ENCODE results near the gene TJP3.
A peak's percentile ranks its signal among the peaks of the same experiment; 100 is the strongest.

Gene TJP3

DNA sequence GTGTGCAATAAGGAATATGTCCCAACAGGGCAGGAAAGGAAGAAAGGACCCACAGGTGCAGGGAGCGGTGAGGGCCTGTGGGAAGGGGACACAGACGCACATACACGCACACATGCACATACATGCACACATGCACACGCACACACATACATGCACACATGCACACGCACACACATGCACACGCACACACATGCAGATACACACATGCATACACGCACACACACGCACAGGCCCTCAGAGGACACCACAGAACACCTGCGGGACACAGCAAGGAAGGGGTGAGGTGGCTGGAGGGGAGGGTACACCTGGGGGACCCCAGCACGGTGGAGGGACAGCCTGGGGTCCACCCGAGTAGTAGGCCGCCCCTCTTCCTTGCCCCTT lies 20.8 kb upstream of the TJP3 start:
- TF ChIP-seq, protein P1, sequence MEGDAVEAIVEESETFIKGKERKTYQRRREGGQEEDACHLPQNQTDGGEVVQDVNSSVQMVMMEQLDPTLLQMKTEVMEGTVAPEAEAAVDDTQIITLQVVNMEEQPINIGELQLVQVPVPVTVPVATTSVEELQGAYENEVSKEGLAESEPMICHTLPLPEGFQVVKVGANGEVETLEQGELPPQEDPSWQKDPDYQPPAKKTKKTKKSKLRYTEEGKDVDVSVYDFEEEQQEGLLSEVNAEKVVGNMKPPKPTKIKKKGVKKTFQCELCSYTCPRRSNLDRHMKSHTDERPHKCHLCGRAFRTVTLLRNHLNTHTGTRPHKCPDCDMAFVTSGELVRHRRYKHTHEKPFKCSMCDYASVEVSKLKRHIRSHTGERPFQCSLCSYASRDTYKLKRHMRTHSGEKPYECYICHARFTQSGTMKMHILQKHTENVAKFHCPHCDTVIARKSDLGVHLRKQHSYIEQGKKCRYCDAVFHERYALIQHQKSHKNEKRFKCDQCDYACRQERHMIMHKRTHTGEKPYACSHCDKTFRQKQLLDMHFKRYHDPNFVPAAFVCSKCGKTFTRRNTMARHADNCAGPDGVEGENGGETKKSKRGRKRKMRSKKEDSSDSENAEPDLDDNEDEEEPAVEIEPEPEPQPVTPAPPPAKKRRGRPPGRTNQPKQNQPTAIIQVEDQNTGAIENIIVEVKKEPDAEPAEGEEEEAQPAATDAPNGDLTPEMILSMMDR (IDR thresholded peaks at IDR 0.05; ENCODE audit: borderline replicate concordance, insufficient read depth, low read depth, low read length): no peak
- H3K4me3 ChIP-seq (ENCODE audit: low read depth, low read length): peak overlapping the region; percentile 57

DNA sequence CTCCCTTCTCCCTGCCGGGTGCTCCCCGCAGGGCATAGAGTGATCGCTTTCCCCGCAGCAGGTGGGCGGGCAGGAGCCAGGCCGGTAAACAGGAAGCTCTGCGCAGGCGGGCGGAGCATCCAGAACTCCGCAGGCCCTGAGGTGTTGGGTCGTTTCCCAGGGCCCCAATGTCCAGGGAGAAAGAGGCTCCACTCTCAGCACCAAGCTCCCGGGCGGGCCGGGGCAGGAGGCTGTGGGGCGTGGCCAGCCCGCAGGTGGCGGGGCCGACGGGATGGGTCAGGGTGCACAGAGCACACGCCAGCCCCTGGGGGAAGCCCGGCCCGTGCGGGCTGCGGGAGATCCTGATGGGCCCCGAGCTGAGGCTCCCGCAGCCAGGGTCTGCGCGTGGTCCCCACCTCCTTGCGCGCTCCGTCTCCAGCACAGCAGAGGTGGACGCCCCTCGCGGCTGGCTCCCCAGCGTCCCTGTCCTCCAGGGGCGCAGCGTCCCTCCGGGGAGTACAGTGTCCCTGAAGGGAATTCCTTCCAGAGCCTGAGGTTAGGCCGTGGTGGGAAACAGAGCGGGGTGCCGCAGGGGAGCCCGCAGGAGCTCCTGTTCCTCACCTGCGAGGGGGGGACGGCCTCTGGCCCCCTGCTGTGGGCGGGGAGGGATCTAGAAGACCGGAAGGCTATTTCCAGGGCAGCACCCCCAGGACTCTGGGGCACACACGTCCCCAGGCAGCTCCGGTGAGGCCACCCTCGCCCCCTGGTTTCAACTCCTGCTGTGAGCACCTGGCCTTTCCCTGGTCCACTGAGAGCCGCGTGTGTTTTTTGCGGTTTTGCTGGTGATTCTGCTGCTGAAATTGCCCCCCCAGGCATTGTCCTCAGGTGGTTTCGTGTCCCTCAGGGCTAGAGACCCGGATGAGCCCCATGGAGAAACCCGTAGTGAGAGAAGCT lies 20.1 kb upstream of the TJP3 start:
- peak overlapping the region; percentile 57 for H3K4me3 ChIP-seq (ENCODE audit: low read depth, low read length)

DNA sequence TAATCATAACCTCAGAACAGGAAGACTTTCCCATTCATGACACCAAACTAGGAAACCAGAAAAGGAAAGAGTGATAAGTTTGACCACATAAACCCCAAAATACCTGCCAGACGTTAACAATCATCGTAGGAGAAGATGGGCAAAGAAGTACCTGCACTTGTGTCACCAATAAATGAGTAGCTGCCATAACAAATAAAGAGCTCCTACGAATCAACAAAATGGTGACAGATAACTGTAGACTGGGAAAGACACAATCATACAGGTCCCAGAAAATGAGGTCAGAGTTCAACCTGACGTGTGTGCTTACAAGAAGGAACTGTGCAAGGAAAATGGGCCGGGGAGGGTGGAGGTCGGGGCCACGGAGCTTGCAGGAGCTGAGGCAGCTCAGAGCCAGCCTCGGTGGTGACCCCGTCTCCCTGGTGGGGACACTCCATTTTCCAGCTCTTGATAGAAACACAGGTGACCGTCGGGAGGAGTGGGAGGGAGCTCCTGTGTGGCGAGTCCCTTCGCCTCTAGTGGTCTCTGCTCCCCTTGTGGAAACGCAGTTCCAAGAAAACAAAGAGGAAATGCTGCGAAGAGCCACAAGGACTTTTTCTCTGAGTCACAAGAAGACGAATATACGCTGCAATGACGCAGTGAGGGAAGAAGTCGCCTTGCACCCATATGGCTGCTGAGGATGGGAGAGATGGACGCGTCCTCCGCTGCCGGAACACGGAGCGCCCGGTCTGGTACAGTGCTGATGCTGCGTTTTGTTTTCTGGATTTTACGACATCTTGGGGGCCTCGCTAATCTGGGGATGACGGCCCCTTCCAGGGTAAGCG lies 17.4 kb upstream of the TJP3 start:
- no peak overlapping the region for H3K4me3 ChIP-seq (ENCODE audit: low read depth, low read length)
- TF ChIP-seq, protein P1 (IDR thresholded peaks at IDR 0.05; ENCODE audit: borderline replicate concordance, insufficient read depth, low read depth, low read length): no peak

More for the DNA sequence above, 20.1 kb upstream of the TJP3 start:
- TF ChIP-seq, protein P1 (IDR thresholded peaks at IDR 0.05; ENCODE audit: borderline replicate concordance, insufficient read depth, low read depth, low read length): peak; percentile 10; the same call in 1 of the 2 replicates

DNA sequence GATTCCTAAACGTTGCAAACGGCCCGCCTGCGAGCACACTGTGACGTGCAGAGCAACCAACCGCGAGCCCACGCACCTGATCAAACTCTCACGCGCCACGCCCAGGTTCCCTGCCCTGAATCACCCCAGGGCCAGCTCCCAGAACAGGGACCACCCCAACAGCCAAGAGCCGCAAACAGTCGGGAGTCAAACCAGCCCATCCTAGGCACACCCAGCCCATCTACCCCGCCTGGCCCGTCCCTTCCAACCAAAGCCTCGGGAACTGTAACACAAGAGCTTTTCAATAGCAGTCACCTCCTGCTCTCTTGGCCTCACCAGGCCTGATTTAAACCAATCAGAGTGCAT lies 16.8 kb upstream of the TJP3 start:
- TF ChIP-seq, protein P1 (IDR thresholded peaks at IDR 0.05; ENCODE audit: borderline replicate concordance, insufficient read depth, low read depth, low read length): no peak
- no peak overlapping the region for H3K4me3 ChIP-seq (ENCODE audit: low read depth, low read length)

DNA sequence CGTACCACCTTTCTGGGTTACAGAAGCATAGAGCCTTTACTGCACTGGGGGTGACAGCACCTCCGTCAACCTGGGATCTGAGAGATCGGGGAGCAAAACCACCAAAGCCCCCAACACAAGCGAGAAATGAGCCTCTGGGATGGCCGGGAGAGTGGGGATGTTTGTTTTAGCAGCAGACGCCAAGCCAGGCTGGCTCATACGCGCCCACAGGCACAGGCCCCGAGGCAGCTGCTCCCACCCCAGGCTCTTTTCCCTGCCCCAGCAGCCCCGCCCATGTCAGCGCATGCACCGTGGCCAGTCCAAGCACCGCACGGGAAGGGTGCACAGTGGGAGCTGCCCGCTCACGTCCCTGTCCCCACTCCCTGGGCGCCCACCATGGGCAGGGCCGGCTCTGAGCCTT lies 16.5 kb upstream of the TJP3 start:
- H3K4me3 ChIP-seq (ENCODE audit: low read depth, low read length): no peak overlapping the region
- TF ChIP-seq, protein P1 (IDR thresholded peaks at IDR 0.05; ENCODE audit: borderline replicate concordance, insufficient read depth, low read depth, low read length): no peak

DNA sequence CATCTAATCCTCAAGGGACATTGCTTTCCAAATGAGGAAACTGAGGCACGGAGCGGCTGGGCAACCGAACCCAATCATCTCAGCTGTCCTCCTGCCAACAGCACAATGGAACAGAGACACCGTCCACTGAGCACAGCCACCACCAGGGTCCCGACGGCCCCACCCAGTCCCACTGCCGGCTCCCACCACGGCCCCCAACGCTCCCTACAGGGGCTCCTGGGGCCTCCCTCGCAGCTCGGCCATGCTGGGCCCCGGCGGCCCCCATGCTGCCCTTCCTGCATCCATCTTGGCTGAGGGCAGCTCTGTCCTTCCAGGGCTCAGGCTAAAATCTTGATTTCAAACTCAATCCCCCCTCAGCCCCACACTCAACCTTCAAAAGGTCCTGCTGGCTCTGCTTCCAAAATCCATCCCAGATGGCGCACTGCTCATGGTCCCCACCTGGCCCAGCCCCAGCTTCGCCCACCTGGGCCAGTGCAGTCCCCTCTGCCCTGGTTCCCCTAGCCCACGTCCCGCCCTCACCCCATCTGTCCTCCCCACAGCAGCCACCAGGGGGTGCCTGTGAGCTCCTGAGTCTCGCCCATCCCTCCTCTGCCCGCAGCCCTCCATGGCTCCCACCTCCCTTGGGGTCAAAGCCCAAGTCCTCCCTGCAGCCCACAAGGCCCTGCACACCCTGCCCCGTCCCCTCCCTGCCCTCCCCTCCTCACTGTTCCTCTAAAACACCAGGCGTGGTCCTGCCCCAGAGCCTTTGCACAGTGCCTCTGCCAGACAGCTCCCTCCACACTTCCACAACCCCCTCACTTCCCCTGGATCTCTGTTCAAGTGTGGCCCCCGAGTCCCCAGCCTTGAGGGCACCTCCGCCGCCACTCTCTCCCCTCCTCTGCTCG lies 15.8 kb upstream of the TJP3 start:
- no peak overlapping the region for H3K4me3 ChIP-seq (ENCODE audit: low read depth, low read length)
- TF ChIP-seq, protein P1 (IDR thresholded peaks at IDR 0.05; ENCODE audit: borderline replicate concordance, insufficient read depth, low read depth, low read length): peak; percentile 81

All from GM12875 (cell line).